Activated naive CD4-positive, alpha-beta T cell (primary cell): ENCODE data around the gene HPCAL1.

ENCODE experiments used
- DNase-seq, 4 experiments: peaks; one replicate each; lab custom pipeline; 2025; lab: John Stamatoyannopoulos, UW

Gene HPCAL1

GRCh38 chr2:10466801-10467200 is 164.1 kb downstream of the HPCAL1 start:
- DNase-seq, result no peak

GRCh38 chr2:10467401-10467800 is 164.7 kb downstream of the HPCAL1 start:
- no peak for DNase-seq

- DNase-seq, result no peak
Observed at GRCh38 chr2:10469301-10469700, 166.6 kb downstream of the HPCAL1 start.

GRCh38 chr2:10469955-10470608 is 167.4 kb downstream of the HPCAL1 start:
- DNase-seq, result no peak

- DNase-seq, result no peak
Observed at GRCh38 chr2:10471046-10471571, 168.4 kb downstream of the HPCAL1 start.

GRCh38 chr2:10471955-10472354 is 169.3 kb downstream of the HPCAL1 start:
- no peak for DNase-seq

GRCh38 chr2:10473121-10473756 is 170.5 kb downstream of the HPCAL1 start:
- DNase-seq, result no peak

- no peak for DNase-seq
Observed at GRCh38 chr2:10475221-10475722, 172.6 kb downstream of the HPCAL1 start.

GRCh38 chr2:10475811-10476660 is 173.3 kb downstream of the HPCAL1 start:
- DNase-seq, result no peak

- no peak for DNase-seq
Observed at GRCh38 chr2:10476723-10477442, 174.2 kb downstream of the HPCAL1 start.
